ENCODE results near the gene PDGFD.
A peak's percentile ranks its signal among the peaks of the same experiment; 100 is the strongest.

Gene PDGFD

DNA sequence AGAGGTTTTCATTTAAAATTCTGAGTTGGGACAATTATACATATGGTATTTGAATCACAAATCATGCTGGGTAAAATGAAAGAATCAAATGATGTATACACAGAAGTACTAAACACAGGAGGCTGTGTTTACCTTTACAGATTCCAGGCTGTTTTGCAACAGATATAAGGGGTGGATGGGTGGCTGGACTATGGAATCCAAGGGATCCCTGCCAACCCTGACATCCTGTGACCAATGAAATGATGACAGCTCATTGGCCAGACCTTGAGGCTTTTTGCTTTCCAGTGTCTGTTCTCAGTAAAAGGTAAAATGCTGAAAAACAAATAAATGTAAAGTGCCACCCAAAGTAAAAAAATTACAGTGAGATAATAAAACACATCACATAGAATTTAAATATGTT is 130.8 kb downstream of the PDGFD start:
- DNase-seq (ENCODE audit: extremely low read depth, low read depth), result peak; percentile 56
- no peak for TF ChIP-seq CTCF (IDR thresholded peaks at IDR 0.05; ENCODE audit: low read depth, low read length)

GRCh38 chr11:104028476-104029263 is 135.3 kb downstream of the PDGFD start:
- no peak for TF ChIP-seq CTCF (IDR thresholded peaks at IDR 0.05; ENCODE audit: low read depth, low read length)
- no peak for DNase-seq (ENCODE audit: extremely low read depth, low read depth)

GRCh38 chr11:104024572-104024971 is 139.4 kb downstream of the PDGFD start:
- DNase-seq (ENCODE audit: extremely low read depth, low read depth), result no peak
- no peak for TF ChIP-seq CTCF (IDR thresholded peaks at IDR 0.05; ENCODE audit: low read depth, low read length)

GRCh38 chr11:104015649-104016415 is 148.1 kb downstream of the PDGFD start:
- no peak for DNase-seq (ENCODE audit: extremely low read depth, low read depth)
- TF ChIP-seq CTCF (IDR thresholded peaks at IDR 0.05; ENCODE audit: low read depth, low read length), result no peak

- no peak for DNase-seq (ENCODE audit: extremely low read depth, low read depth)
- no peak for TF ChIP-seq CTCF (IDR thresholded peaks at IDR 0.05; ENCODE audit: low read depth, low read length)
Measured at GRCh38 chr11:104011044-104011443, 152.9 kb downstream of the PDGFD start.

DNA sequence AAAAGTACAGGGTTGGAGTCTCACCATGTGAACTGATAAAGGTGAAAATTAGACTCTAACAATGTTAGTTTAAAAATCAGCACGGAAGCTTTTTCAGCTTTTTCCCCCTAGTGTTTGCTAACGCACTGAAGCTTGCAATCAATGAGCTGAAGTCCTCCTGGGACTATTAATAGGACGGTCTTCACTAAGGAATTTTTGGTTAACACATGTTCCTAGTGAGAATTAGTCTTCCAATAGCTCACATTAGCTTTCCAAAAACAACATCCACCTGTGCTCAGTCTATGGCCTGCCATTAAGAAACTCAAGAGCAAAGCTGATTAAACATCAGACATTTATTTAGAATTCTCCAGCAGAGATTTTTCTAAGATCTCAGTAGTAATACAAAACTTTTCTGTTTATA is 154.2 kb downstream of the PDGFD start:
- DNase-seq (ENCODE audit: extremely low read depth, low read depth), result no peak
- TF ChIP-seq CTCF (IDR thresholded peaks at IDR 0.05; ENCODE audit: low read depth, low read length), result peak; percentile 5

DNA sequence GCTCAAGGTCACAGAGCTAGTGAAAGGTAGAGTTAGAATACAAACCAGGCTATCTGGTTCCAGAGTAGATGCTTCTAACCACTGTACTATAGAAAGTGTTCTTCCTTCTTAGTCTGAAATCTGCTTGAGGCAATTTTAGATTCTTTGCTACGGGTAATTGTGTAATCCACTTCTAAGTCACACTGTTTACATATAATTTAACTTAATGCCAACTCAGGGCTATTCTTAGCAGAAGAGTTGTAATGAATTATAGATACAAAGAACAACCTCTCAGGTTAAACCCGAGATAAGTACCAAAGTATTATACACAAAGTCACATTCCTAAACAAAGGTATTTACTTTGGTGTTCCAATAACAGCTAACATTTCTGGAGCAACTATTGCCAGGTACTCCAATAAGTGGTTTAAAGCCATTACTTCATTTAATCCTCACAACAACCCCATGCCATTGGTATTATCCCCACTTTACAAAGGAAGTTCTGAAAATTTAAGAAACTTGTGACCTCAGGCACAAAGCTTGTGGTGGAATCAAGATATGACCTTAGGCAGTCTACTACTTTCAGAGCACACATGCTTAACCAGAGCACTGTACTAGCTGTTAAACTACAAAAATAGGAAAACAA is 158.6 kb downstream of the PDGFD start:
- DNase-seq (ENCODE audit: extremely low read depth, low read depth), result no peak
- no peak for TF ChIP-seq CTCF (IDR thresholded peaks at IDR 0.05; ENCODE audit: low read depth, low read length)
